SKM-1 treated with dmso at 0.1 percent for 144 hours (cell line): ENCODE data around the gene CTNNA1.

Experiments
- DNase-seq: peaks from one replicate; lab custom pipeline; 2025; ENCODE audit not compliant: unreplicated experiment; lab: John Stamatoyannopoulos, UW

Gene CTNNA1

GRCh38 chr5:138981586-138981985, 228.4 kb downstream of the CTNNA1 start:
- DNase-seq, result no peak

- DNase-seq, result no peak
These were observed 230.8 kb downstream of the CTNNA1 start for GRCh38 chr5:138983984-138984383.
